IMR-90 (cell line): ENCODE results near the gene CAMK4.

Experiments used
- BHLHE40 ChIP-seq: fragments of 150-350 bp; IDR thresholded peaks from 2 replicates; pipeline ENCODE4 v1.6.1; 2016; ENCODE audit warnings: mild to moderate bottlenecking, low read depth, low read length
- CEBPB ChIP-seq: IDR thresholded peaks from 2 replicates; pipeline ENCODE4 v1.6.1; 2012; ENCODE audit warnings: low read depth, low read length, improper control_type of control experiment
- CHD1 ChIP-seq: IDR thresholded peaks from 2 replicates; pipeline ENCODE4 v1.6.1; 2012; ENCODE audit warnings: low read depth, low read length, improper control_type of control experiment
- FOS ChIP-seq: fragments of 150-350 bp; IDR thresholded peaks from 2 replicates; pipeline ENCODE4 v1.6.1; 2016; ENCODE audit warnings: low read depth, low read length
- MAFK ChIP-seq: IDR thresholded peaks from 2 replicates; pipeline ENCODE4 v1.6.1; 2012; ENCODE audit warnings: low read depth, low read length, improper control_type of control experiment
- NFE2L2 ChIP-seq: fragments of 150-350 bp; IDR thresholded peaks from 2 replicates; pipeline ENCODE4 v1.6.1; 2016; ENCODE audit warnings: low read depth, mild to moderate bottlenecking, low read length
- POLR2A ChIP-seq: IDR thresholded peaks from 2 replicates; pipeline ENCODE4 v1.6.1; 2012; ENCODE audit warnings: mild to moderate bottlenecking, low read depth, low read length
- RAD21 ChIP-seq: IDR thresholded peaks from 2 replicates; pipeline ENCODE4 v1.6.1; 2012; ENCODE audit warnings: low read length, improper control_type of control experiment
- RFX5 ChIP-seq: IDR thresholded peaks from 2 replicates; pipeline ENCODE4 v1.8.0; 2012; ENCODE audit warnings: low read depth, mild to moderate bottlenecking, low read length, moderate library complexity
- SMC3 ChIP-seq: fragments of 150-350 bp; IDR thresholded peaks from 2 replicates; pipeline ENCODE4 v1.6.1; 2016; ENCODE audit warnings: low read depth, mild to moderate bottlenecking, antibody characterized with exemption, low read length, moderate library complexity
- TF ChIP-seq, protein P1 (sequence below): conservative IDR thresholded peaks from 2 replicates; pipeline ENCODE4 v1.5.1; 2012; ENCODE audit warnings: mild to moderate bottlenecking, low read depth, low read length, improper control_type of control experiment

DNA sequence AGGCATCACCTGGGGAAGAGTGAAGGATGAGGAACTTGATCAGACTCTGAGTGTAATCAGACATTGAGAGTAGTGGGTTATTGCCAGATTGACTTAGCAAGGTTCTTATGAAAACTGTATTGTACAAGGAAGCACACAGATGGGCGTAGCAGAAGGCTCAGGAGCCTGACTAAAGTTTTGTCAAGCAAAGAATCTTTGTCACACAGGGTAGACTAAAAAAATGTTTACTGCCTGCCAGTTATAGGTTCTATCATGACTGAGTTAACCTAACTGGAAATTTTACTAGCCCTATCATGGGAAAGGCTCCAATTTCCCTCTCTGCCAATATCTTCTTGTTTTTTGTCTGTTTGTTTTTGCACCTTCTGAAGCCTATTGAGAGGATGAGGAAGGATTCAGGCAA lies 19.1 kb downstream of the CAMK4 start:
- TF ChIP-seq POLR2A: no peak
- TF ChIP-seq, protein P1, sequence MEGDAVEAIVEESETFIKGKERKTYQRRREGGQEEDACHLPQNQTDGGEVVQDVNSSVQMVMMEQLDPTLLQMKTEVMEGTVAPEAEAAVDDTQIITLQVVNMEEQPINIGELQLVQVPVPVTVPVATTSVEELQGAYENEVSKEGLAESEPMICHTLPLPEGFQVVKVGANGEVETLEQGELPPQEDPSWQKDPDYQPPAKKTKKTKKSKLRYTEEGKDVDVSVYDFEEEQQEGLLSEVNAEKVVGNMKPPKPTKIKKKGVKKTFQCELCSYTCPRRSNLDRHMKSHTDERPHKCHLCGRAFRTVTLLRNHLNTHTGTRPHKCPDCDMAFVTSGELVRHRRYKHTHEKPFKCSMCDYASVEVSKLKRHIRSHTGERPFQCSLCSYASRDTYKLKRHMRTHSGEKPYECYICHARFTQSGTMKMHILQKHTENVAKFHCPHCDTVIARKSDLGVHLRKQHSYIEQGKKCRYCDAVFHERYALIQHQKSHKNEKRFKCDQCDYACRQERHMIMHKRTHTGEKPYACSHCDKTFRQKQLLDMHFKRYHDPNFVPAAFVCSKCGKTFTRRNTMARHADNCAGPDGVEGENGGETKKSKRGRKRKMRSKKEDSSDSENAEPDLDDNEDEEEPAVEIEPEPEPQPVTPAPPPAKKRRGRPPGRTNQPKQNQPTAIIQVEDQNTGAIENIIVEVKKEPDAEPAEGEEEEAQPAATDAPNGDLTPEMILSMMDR: no peak
- no peak for TF ChIP-seq CHD1
- TF ChIP-seq RAD21: no peak
- TF ChIP-seq NFE2L2: no peak
- TF ChIP-seq BHLHE40: no peak
- no peak for TF ChIP-seq FOS
- no peak for TF ChIP-seq SMC3
- TF ChIP-seq CEBPB: no peak
- no peak for TF ChIP-seq RFX5
- no peak for TF ChIP-seq MAFK
